HG03196 (cell line): ENCODE results near the gene ZNF438.
"Not testable (repeated sequence)": the region's sequence is repeated elsewhere in the genome, so short reads cannot be mapped to it uniquely, and the experiment has no call there.

ENCODE experiments used
- ATAC-seq: cut with Tn5 transposase; IDR thresholded peaks from one replicate; pipeline ENCODE4 v1.9.1; 2021; ENCODE audit not compliant: unreplicated experiment

The ZNF438 gene

DNA sequence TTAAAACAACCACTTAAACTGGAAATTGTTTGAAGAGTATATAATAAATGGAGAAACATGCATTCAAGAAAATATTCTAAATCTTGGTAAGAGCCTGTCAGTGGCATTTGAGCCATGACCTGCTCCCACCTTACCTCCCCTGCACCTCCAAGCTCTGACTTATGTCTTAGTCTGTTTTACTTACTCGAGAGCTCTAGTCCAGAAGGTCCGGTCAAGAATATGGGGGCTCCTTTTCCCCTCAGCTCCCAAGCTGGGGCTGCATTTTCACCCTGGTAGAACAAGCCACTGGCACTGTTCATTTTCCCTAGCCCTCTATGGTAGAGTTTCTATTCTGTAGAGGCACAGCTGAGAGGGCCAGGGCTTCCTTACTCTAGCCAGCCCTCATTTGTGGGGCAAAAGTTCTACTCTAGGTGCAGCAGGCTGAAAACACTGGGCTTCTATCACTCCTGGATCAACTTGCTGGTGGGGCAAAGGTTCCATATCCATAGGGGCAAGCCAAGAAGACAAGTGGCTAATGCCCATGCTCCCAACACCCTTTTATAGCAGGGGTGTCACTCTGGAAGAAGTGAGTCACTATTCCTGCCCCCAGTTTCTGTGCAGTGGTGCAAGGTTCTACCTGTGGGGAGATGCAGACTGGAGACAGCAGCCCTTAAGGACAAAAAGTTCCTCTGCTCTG is 40.6 kb downstream of the ZNF438 start:
- no peak for ATAC-seq

GRCh38 chr10:30990351-30990750 is 41.3 kb downstream of the ZNF438 start:
- no peak for ATAC-seq

DNA sequence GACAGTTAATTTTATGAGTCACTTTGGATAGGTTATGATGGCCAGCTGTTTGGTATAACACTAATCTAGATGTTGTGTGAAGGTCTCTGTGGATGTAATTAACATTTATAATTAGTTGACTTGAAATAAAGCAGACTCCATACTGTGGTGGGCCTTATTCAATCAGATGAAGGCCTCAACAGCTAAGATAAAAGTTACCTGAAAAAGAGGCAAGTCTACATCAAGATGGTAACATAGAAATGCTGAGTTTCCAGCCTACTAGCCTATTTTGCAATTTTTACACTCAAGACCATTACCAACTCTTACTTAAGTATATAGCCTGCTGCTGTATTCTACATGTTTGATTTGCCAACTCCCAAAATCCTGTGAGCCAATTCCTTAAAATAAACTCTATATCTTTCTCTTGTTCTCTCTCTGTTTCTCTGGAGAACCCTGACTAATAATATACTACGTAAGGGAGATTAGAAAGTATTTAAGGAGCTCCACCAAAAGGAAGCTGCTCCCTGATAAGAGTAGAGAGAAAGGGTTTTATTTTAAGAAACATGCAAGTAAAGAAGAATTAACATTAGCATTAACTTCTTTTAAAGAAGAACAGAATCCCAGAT is 42.7 kb downstream of the ZNF438 start:
- ATAC-seq, result no peak

- ATAC-seq, result no peak
Observed at GRCh38 chr10:30987463-30987862, 44.2 kb downstream of the ZNF438 start.

DNA sequence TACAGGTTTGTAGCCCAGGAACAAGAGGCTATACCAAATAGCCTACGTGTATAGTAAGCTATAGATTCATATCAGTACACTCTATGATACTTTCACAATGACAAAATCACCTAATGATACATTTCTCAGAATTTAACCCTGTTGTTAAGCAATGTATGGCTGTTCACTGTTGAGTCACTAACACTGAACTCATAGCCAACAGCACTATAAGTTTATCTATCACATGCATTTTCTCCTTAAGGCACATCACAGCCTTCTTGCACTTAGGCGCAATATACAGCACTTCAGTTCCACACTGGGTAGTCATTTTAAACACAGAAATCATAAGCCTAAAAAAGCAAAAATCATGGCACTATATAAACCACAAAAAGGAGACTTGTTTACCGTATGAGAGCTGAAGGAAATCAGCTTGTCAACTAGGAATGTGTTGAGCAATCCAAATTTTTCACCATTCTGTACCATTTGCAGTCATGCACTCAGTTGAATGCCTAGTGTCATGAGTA is 45.6 kb downstream of the ZNF438 start:
- no peak for ATAC-seq

- no peak for ATAC-seq
Observed at GRCh38 chr10:30985512-30985911, 46.2 kb downstream of the ZNF438 start.

- ATAC-seq, result no peak
Observed at GRCh38 chr10:30984563-30985328, 46.9 kb downstream of the ZNF438 start.

DNA sequence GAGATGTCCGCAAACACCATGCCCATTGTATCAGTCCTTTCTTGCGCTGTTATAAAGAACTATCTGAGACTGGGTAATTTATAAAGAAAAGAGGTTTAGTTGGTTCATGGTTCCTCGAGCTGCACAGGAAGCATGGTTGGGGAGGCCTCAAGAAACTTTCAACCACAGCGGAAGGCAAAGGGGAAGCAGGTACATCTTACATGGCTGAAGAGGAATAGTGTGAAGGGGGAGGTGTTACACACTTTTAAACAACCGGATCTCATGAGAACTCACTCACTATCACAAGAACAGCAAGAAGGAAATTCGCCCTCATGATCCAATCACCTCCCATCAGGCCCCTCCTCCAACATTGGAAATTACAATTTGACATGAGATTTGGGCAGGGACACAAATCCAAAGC is 48.5 kb downstream of the ZNF438 start:
- ATAC-seq, result not testable (repeated sequence)

- no peak for ATAC-seq
Observed at GRCh38 chr10:30980951-30981616, 50.6 kb downstream of the ZNF438 start.

GRCh38 chr10:30979956-30980355 is 51.7 kb downstream of the ZNF438 start:
- ATAC-seq, result no peak

DNA sequence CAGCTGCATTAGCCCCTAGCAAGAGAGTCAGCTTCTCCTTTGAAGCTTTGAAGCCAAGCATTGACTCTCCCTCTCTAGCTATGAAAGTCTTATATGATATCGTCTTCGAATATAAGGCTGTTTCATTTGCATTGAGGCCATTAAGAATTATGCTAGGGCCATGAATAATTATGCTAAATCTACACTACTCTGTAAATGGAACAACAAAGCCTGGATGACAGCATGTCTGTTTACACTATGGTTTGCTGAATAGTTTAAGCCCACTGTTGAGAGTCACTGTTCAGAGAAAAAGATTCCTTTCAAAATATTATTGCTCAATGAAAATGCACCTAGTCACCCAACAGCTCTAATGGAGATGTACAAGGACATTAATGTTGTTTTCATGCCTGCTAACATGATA is 52.8 kb downstream of the ZNF438 start:
- ATAC-seq, result no peak

DNA sequence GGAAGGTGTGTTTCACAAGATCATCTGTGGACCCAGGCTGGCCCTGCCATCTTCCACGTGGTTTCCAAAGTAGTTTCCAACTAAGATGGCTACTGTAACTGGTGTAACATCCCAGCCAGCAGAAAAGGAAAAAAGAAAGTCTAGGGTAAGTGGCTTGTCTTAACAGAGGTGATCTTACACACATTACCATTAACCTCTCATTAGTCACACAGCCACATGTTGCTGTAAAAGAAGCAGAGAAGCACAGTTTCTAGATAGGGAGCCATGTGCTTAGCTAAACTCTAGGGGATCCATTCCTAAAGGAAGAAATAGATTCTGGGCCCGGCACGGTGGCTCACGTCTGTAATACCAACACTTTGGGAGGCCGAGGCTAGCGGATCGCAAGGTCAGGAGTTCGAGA is 54.3 kb downstream of the ZNF438 start:
- no peak for ATAC-seq

DNA sequence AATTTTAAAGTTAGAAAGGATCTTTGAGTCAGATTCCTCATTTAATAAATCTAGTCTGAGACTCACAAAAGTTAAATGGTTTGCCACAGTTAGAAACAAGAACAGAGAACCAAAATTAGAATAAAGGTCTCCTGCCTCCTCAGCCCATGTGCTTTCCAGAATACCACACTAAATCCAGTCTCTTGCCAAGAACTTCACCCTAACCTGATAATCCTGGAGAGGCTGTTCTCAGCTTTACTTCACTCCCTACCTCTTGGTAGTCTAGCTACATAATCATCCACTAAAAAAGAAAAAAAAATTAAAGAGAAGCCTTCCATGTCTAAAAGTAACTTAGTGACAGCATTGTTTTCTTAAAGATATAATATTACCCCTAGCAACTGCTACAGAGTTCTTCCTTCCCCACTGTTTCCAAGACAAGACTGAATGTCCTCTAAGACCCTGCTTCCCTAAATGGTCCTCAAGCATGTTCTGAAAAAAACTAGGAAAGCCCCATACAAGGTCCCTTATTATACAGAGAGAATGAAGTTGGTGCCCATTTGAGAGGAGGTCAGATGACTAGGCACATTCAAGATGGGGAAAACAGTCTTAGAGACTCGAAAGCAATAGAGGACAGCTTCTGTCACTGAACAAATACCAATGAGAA is 56.8 kb downstream of the ZNF438 start:
- ATAC-seq, result no peak

GRCh38 chr10:30974355-30974754 is 57.3 kb downstream of the ZNF438 start:
- no peak for ATAC-seq

- ATAC-seq, result no peak
Observed at GRCh38 chr10:30973737-30974136, 57.9 kb downstream of the ZNF438 start.

DNA sequence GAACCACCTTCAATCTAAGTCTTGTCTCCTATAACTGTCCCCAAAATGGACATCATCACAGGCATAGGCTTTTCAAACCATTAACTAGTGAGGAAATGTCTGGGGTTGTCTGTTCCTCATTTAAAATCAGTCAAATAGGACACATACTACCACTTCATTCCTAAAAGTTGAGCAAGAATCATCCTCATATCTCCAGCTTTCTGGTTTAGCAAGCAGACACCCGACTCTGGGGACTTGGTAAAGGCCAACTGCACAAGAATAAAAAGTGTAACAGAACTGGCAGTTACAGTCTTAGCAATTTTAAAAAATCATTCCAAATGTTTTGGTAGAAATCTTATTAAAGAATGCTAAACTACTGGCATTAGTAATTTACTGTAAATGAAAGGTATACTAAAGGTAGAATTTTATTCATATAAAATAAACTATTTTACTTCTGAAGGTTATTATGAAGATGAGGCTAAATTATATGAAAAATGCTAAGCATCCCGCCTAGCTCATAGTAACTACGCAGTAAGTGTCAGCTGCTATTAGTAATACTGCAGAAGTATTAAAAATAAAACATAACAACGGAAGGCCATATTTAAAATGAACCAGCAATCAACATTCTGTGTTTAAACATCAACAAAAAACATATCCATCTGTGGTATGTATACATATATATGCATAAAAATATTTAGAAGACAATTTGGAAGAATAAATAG is 60.8 kb downstream of the ZNF438 start:
- no peak for ATAC-seq

DNA sequence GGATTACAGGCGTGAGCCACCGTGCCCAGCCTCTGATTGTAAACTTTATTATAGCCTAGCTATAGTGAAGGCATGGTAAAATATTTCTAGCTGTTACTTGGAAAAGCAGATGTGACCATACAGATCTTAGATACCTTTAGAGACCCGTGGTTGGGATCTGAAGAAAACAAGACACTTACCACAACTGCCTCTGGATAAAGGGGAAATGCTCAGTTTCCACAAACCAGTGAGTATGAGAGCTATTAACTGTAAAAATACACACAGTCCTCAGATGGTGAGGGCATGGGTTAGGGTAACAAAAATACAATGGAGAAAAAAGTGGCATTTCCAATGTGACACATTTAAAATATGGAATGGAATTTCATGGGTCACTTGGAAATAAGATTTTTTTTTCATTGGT is 63.0 kb downstream of the ZNF438 start:
- ATAC-seq, result no peak

DNA sequence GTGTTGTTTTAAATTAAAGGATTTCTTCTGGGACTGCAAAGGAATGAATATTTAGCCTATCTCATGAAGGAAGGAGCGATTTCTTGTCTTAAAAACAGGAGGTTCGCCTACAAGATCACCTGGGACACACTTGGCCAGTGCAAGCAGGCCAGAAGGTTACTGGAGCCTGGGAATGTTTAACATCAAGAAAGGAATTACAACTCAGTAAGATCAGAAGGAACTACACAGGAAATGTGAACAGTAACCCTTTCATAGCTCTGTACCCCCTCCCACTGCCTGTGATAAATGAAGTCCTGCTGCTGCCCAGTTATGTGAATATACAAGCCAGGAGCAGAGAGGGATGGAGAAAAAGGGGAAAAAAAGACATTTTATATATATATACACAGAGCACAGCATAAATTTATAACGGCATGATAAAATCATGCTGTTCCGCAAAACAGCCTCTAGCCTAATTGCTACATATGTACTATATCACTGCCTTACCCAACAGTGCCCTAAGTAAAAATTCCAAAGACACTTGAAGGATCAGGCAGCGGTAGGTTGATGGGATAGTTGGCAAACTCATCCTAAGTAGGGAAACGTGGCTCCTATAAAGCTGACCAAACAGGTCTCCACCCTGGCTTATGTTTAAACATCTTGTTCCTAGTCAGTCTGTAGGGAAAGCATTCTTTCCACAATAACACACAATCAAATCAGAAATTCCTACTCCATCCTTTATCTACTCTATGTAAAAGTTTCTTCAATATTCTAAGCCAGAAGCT is 63.8 kb downstream of the ZNF438 start:
- no peak for ATAC-seq

DNA sequence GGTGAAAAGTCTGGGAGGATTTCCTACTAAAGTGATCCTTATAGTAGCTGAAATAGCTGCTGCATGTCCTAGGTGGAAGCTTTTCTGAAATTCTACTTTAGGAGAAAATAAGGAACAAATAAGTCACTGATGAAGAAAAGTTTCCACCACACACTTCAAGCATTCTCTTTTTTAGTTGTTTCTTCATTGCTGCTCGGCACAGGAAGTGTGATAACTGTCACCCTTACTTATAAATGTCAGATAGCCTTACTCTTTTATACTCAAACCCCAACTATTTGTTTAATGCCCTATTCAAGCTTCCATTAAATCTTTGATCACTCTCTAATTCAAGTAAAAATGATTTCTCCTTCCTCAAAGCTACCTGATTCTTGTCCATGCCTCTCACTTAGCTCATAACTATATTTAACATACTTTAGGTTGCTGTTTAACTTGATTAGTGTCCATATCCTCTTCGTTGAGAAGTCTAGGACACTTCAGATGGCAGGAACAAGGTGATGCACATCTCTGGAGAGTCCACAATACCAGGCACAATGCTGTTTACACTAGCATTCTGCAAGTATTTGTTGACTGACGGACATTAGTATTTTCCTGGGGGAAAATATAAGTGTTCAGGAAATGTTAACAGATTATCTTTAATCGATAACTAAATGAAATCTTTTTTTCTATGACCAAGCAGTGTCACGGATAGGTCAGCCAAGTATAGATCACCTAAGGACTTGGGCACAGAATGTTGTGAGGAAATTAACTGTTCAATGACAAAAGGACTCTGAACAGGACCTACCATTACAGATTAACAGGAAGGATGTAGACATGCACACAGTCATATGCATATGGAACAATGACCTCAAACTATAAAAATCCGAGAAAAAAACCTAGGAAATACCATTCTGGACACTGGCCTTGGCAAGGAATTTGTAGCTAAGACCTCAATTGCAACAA is 67.4 kb downstream of the ZNF438 start:
- no peak for ATAC-seq
